Fibroblast of mammary gland (primary cell): Measurements from ENCODE around the gene CTXND1.
A peak's percentile ranks its signal among the peaks of the same experiment; 100 is the strongest.

Experiments
- DNase-seq: peaks from one replicate; pipeline ENCODE4 v3.0.0-alpha.2; 2010; ENCODE audit warnings: low read depth
- H3K4me3 ChIP-seq: 2 replicates; pipeline ENCODE4 v1.5.1; 2011; ENCODE audit warnings: low read depth, mild to moderate bottlenecking, low read length, moderate library complexity; ENCODE audit not compliant: control insufficient read depth
- CTCF ChIP-seq: conservative IDR thresholded peaks from 2 replicates; pipeline ENCODE4 v1.5.1; 2011; ENCODE audit warnings: low read depth, low read length, inconsistent platforms; ENCODE audit not compliant: control insufficient read depth, insufficient read depth

CTXND1 gene

GRCh38 chr15:80272987-80273386 is 21.0 kb upstream of the CTXND1 start:
- no peak overlapping the region for H3K4me3 ChIP-seq
- no peak for DNase-seq
- TF ChIP-seq CTCF, result no peak

GRCh38 chr15:80270472-80270871 is 18.5 kb upstream of the CTXND1 start:
- DNase-seq, result no peak
- no peak overlapping the region for H3K4me3 ChIP-seq
- no peak for TF ChIP-seq CTCF

GRCh38 chr15:80268101-80268500 is 16.1 kb upstream of the CTXND1 start:
- TF ChIP-seq CTCF, result no peak
- no peak overlapping the region for H3K4me3 ChIP-seq
- DNase-seq, result no peak

- no peak for TF ChIP-seq CTCF
- no peak for DNase-seq
- no peak overlapping the region for H3K4me3 ChIP-seq
Observed at GRCh38 chr15:80267658-80268057, 15.6 kb upstream of the CTXND1 start.

- TF ChIP-seq CTCF, result no peak
- no peak for DNase-seq
- H3K4me3 ChIP-seq, result no peak overlapping the region
Observed at GRCh38 chr15:80266745-80267144, 14.7 kb upstream of the CTXND1 start.

GRCh38 chr15:80266113-80266512 is 14.1 kb upstream of the CTXND1 start:
- no peak for TF ChIP-seq CTCF
- no peak for DNase-seq
- H3K4me3 ChIP-seq, result no peak overlapping the region

GRCh38 chr15:80265021-80265420 is 13.0 kb upstream of the CTXND1 start:
- no peak for TF ChIP-seq CTCF
- peak; percentile 55 for DNase-seq
- H3K4me3 ChIP-seq, result no peak overlapping the region
